ENCODE results near the gene EXOG.

DNA sequence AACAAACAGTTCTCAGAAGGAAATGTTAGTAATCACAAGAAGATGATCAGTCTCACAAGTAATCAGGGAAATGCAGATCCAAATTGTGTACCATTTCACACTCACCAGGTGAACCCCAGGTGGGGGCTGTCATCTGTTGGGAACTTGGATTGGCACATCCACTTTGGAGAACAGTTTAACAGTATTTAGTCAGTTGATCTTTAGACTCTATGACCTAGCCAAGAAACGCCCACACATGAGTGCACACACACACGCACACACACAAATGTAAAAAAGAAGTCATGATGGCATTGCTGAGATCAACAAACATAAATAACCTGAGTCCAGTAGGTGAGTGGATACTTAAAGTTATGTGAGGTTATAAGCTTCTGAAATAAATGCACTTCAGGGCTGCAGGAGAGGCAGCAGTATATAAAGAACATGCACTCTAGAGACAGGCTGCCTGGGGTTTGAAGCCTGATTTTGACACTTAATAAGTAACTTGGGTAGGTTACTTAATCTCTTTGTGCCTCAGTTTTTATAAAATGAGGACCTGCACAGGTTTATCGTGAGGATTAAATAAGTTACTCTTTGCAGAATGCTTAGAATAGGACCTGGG lies 24.8 kb upstream of the EXOG start:
- no peak for TF ChIP-seq POLR2AphosphoS5 (IDR thresholded peaks at IDR 0.05)
- TF ChIP-seq, protein P1, sequence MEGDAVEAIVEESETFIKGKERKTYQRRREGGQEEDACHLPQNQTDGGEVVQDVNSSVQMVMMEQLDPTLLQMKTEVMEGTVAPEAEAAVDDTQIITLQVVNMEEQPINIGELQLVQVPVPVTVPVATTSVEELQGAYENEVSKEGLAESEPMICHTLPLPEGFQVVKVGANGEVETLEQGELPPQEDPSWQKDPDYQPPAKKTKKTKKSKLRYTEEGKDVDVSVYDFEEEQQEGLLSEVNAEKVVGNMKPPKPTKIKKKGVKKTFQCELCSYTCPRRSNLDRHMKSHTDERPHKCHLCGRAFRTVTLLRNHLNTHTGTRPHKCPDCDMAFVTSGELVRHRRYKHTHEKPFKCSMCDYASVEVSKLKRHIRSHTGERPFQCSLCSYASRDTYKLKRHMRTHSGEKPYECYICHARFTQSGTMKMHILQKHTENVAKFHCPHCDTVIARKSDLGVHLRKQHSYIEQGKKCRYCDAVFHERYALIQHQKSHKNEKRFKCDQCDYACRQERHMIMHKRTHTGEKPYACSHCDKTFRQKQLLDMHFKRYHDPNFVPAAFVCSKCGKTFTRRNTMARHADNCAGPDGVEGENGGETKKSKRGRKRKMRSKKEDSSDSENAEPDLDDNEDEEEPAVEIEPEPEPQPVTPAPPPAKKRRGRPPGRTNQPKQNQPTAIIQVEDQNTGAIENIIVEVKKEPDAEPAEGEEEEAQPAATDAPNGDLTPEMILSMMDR (IDR thresholded peaks at IDR 0.05) = no peak
